Thyroid gland (tissue), 4 donors: ENCODE results near the gene TAS2R38.

ENCODE experiments used
- CTCF ChIP-seq, 6 experiments: fragments of 200-600 bp in 3 of 6; fragments of 450-650 bp in 3 of 6; sonication (generic) in 3 of 6; IDR thresholded peaks; one replicate each; pipeline ENCODE4 v1.5.1; 2016 to 2019; ENCODE audit warnings: antibody characterized with exemption in 6 of 6, mild to moderate bottlenecking in 2 of 6, inconsistent platforms in 1 of 6, moderate library complexity in 1 of 6
- POLR2A ChIP-seq, 2 donors: fragments of 450-650 bp; IDR thresholded peaks; one replicate each; pipeline ENCODE4 v1.6.1; 2017; ENCODE audit warnings: antibody characterized with exemption in 2 of 2, mild to moderate bottlenecking in 2 of 2, moderate library complexity in 1 of 2

DNA sequence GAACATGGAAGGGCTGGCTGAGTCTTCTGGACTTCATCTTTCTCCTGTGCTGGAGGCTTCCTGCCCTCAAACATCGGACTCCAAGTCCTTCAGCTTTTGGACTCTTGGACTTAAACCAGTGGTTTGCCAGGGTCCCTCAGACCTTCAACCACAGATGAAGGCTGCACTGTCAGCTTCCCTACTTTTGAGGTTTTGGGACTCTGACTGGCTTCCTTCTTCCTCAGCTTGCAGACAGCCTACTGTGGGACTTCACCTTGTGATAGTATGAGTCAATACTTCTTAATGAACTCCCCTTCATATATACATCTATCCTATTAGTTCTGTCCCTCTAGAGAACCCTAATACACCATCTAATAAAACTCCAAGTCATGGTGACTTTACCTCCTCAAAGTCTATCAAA is 22.8 kb downstream of the TAS2R38 start:
- TF ChIP-seq CTCF (IDR thresholded peaks at IDR 0.05) (no peak), POLR2A (IDR thresholded peaks at IDR 0.05) (no peak)
